ENCODE data around the gene AKT1. TPM values are rescaled to one million over a fixed set of nuclear protein-coding genes. Genes with fewer than 3 reads are reported as not detected.

The AKT1 gene
- total RNA-seq, 1 experiment from 2014 or later = 161 TPM

- no peak for DNase-seq (ENCODE audit: low spot score)
These were observed 8.5 kb downstream of the AKT1 start for GRCh38 chr14:104786726-104787675.

GRCh38 chr14:104786091-104786586, 9.4 kb downstream of the AKT1 start:
- DNase-seq (ENCODE audit: low spot score) = no peak

DNA sequence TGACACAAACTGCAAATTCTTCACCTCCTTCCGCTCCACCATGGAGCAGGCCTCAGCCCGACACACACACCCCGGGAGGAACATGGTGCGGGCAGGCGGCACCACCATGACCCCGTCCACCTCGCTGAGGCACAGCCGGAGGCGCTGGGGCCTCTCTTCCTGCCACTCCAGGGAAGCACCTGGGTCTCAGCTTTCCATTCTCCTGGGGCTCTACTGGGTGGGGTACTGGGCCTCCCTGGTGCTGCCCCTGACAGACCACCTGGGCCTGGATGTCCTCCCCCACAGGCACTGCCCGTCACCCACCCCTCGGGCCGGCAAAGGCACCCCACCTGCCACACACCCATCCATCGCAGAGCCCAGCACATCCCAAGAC, 9.9 kb downstream of the AKT1 start:
- DNase-seq (ENCODE audit: low spot score) = no peak

- no peak for DNase-seq (ENCODE audit: low spot score)
These were observed 10.5 kb downstream of the AKT1 start for GRCh38 chr14:104784846-104785707.

GRCh38 chr14:104784218-104784568, 11.4 kb downstream of the AKT1 start:
- DNase-seq (ENCODE audit: low spot score) = no peak

DNA sequence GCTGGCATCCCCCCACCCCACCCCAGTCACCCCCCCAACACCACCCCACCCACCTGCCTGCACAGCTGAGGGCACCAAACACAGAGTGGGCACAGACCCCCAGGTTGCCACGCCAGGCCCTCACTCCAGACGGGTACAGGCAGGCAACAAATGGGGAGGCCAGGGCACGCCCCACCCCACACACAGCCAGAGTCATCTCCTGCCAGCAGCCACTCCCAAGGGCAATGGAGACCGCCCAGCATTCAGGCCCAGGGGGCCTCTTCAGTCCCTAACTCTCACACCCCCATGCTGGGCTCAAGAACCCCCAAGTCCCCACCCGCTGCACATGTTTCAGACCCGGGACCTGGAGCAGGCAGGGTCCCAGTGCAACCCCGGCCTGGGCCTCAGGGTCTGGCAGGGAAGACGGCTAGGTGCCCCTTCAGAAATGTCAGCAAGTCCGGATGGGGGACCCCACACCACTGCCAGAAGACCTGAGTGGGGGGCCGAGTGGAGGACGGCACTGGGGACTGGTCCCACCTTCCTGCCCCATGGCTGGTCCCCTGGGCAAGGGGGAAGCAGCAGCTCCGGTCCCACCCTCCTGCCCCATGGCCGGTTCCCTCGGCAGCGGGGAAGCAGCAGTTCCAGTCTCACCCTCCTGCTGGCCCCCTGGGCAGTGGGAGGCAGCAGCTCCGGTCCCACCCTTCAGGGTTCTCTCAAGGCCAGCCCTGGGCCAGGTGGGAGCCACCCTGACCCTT, 11.9 kb downstream of the AKT1 start:
- DNase-seq (ENCODE audit: low spot score) = no peak

DNA sequence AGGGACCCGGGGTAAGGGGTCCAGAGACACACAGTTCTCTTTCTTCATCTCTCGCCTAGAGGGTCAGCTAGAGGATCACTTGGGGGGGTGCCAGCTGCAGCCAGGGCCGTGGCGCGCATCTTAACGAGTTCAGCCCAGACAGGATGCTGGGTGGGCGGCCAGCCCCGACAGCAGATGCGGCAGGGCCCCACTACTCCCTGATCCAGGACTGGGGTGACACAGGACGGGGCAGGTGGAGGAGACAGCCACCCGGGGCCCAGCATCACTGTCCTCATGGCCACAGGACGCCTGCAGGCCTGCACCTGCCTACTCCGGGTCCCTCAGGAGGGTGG, 12.8 kb downstream of the AKT1 start:
- no peak for DNase-seq (ENCODE audit: low spot score)

DNA sequence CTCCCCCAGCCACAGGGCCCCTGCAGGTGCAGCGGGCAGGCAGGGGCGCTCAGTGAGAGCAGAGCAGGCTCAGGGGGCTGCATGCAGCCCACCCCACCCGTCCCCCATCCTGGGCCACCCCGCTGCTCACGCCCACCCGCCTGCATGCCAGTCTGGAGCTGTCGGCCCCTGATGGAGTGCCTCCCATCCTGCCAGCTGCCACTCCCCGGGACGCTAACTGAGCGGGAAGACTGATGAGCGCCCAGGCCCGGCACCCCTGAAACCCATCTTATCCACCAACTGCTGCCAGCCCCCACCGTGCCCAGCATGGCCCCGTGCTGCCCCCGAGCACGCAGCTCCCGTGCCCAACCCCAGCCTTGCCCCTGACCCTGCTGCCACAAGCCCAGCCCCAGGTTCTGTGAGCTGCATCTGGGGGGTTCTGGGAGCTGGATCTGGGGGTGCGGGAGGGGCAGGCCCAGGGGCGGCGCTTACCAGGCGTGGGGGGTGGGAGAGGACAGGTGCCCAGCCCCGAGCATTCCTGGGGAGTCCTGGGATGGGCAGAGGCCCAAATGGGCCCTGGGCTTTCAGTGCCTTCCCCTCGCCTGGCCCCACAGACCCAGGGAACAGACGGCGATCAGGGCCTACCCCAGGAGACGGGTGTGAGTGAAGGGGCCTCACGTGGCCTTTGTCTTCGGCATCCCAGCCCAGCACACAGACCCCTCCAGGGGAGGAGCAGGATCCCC, 13.3 kb downstream of the AKT1 start:
- DNase-seq (ENCODE audit: low spot score) = no peak

- no peak for DNase-seq (ENCODE audit: low spot score)
These were observed 14.1 kb downstream of the AKT1 start for GRCh38 chr14:104781271-104782077.

- no peak for DNase-seq (ENCODE audit: low spot score)
These were observed 15.0 kb downstream of the AKT1 start for GRCh38 chr14:104780513-104781030.

- no peak for DNase-seq (ENCODE audit: low spot score)
These were observed 15.6 kb downstream of the AKT1 start for GRCh38 chr14:104779776-104780512.

DNA sequence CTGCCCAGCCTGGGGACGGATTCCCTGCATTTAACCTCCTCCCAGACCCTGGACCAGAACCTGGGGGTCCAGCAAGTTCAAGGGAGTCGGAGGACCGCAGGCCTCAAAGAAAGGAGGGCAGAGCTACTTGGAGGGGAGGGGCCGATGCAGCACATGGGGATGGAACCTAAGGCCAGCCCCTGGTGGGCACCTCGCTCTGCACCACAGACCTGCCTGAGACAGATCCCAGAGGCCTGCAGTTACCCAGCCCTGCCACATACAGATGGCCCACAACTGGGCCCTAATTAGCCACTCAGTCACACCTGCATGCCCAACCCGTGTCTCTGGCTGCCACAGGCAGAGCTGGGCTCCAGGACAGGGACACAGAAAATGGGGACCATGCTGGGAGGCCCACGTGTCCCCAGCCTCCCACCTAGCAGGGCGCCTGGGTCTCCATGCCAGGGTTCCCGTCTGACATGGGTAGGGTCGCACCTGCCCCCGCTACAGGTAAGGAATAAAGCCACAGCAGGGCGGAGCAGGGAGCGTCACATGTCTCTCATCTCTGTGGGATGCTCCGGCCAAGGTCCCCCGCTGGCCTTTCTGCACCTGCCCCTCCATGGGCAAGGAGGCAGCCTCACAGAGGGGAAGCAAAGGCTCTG, 16.7 kb downstream of the AKT1 start:
- no peak for DNase-seq (ENCODE audit: low spot score)

DNA sequence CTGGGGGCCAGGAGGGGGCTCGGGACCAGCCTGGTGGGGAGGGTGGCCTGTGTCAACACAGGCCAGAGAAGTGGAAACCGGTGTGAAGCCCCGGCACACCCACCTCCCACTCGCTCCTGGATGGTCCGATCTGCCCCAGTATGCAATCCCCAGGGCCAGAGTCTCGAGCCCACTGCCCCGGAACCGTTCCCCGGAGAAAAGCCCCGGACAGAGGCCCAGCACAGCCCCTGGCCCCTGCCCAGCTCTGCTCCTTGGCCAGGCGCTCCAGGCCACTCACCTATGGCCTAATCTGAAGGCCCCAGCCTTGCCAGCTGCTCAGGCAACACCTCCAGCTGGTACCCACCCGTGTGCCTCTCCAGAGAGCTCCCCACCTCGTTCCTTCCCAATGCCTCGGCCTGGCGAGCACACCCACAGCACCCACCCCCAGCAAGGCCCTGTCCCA, 17.7 kb downstream of the AKT1 start:
- no peak for DNase-seq (ENCODE audit: low spot score)

DNA sequence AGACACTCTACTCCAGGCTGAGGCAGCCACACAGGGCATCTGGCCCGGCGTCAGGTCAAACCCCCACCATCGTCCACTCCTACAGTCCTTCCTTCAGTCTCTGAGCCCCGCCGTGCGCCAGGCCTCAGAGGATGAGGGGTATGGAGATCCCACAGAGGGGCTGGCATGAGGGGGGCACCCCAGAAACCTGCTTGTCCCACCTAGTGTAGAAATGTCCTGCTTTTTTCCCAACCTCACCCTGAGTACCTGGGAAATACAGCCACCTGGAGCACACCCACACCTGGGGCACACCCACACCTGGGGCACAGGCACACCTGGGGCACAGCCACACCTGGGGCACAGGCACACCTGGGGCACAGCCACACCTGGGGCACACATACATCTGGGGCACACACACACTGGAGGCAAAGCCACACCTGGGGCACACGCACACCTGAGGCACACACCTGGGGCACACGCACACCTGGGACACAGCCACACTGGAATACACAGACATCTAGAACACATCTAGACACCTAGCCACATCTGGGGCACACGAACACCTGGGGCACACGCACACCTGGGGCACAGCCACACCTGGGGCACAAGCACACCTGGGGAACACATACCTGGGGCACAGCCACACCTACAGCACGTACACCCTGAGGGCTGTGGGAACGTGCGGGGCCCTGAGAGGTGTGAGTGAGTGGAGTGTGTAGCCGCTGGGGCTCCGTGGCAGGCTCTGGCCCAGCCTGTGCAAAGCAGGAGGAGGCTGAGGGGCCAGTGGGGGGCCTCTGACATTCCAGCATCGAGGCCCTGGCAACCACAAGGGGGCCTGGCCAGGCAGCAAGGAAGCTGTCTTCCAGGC, 18.4 kb downstream of the AKT1 start:
- DNase-seq (ENCODE audit: low spot score) = no peak

GRCh38 chr14:104776481-104776880, 19.1 kb downstream of the AKT1 start:
- no peak for DNase-seq (ENCODE audit: low spot score)

GRCh38 chr14:104775073-104775489, 20.5 kb downstream of the AKT1 start:
- no peak for DNase-seq (ENCODE audit: low spot score)

GRCh38 chr14:104774453-104775072, 21.0 kb downstream of the AKT1 start:
- DNase-seq (ENCODE audit: low spot score) = no peak

Measured in HT-29 (cell line).